ENCODE data around the gene NISCH.

GRCh38 chr3:52452126-52452525, 3.3 kb upstream of the NISCH start:
- no peak for TF ChIP-seq EP300 (IDR thresholded peaks at IDR 0.05)
- TF ChIP-seq CTCF (IDR thresholded peaks at IDR 0.05), result no peak
- TF ChIP-seq POLR2A (IDR thresholded peaks at IDR 0.05), result no peak

Data from ovary (tissue), 3 donors.